HG02943 (cell line): ENCODE measurements around the gene KASH5.
A peak's percentile ranks its signal among the peaks of the same experiment; 100 is the strongest.
"Not testable (repeated sequence)": the region's sequence is repeated elsewhere in the genome, so short reads cannot be mapped to it uniquely, and the experiment has no call there.

Experiments
- ATAC-seq: cut with Tn5 transposase; IDR thresholded peaks from one replicate; pipeline ENCODE4 v1.9.1; 2021; ENCODE audit warnings: mild to moderate bottlenecking, low read depth, moderate library complexity; ENCODE audit not compliant: unreplicated experiment

KASH5 gene

DNA sequence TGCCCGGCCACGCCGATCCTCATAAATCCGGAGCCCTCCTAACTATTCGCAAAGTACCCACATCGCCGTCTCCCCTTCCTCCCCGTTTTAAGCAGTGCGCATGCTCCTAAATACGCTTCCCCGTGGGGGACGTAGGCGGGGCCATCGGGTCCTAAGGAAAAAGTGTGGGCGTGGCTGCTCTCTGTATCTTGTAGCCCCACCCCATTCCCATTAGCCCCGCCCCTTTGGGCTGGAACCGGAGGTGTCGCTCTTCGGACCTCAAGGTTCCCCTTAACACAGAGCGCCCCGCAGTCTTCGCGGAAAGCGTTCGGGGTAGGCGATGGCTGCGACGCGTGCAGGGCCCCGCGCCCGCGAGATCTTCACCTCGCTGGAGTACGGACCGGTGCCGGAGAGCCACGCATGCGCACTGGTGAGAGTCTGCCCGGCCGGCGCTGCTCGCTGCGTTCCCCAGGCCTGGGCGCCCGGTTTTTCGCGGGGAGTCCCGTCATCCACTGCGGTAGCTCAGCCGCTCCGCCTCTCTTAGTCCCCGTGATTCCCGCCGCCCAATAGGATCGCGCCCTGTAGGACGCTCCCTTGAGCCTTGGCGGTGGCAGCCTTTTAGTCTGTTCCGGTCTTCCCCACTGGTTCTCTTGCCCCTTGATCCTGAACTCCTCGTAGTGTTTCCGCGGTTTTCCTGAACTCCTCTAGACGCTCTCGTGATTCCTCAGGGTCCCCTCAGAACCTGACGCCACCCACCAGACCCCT is 65.1 kb downstream of the KASH5 start, which contains the start of gene ALDH16A1:
Gene ALDH16A1, plus strand, starts transcription at position 213 of the 744 bp plus-strand sequence. Its CDS starts 107 bp downstream, at position 320.
- ATAC-seq, result peak; percentile 72

DNA sequence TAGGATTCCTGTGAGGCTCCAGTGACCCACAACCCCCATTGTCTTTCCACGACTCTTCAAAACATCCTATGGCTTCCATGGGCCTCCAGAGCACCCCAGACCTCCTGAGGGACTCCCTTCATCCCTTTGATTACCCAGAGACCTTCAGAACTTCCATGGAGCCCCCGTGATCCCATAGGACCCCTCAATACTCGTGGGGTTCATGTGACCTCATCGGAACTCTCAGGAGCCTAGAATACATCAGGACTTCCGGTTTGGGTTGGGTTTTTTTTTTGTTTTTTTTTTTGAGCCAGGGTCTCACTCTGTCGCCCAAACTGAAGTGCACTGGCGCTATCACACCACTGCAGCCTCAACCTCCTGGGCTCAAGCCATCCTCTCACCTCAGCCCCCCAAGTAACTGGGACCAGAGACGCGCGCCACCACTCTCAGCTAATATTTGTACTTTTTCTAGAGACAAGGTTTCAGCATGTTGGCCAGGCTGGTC is 65.8 kb downstream of the KASH5 start:
- no peak for ATAC-seq

DNA sequence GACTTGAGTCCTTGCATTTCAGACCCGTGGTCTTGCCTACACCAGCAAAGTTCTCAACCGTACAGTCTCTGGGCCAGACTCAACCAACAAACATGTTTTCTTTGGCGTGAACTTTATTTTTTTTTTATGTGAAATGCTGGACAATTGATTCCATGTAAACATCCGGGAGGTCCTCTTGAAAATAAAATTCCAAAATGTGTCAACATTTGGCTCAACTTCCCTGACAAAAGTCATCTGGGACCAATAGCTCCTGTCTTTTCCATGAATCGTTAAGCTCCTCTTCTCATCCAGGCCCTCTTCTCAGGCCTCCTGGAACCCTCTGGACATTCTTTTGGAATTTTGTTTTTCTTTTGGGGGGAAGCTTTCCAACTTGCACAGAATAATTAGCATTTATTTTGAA is 67.7 kb downstream of the KASH5 start:
- no peak for ATAC-seq

DNA sequence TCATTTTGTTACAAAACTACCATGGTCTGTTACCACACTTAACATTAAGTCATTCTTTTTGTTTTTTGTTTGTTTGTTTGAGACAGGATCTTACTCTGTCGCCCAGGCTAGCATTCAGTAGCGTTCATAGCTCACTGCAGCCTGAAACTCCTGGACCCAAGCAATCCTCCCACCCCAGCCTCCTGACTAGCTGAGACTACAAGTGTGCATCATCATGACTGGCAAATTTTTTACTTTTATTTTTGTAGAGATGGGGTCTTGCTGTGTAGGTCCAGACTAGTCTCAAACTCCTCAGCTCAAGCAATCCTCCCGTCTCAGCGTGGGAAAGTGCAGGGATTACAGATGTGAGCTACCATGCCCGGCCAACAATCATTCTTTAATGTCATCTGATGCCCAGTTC is 68.3 kb downstream of the KASH5 start:
- ATAC-seq, result no peak

DNA sequence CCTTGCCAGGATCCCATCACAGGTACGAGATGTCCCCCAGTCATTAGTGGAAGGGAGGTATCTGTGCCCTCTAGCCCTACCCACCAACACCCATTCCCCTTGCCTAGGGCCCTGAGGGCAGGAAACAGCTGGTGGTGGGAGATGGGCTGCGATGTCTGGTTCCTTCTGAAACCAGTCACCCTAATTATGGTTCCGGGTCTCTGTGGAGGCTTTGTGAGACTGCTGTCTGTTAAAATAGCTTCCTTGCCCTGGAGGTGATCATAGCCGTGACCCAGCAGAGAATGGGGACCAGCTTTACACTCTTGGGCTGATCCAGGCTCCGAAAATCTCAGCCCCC is 70.5 kb downstream of the KASH5 start:
- no peak for ATAC-seq

DNA sequence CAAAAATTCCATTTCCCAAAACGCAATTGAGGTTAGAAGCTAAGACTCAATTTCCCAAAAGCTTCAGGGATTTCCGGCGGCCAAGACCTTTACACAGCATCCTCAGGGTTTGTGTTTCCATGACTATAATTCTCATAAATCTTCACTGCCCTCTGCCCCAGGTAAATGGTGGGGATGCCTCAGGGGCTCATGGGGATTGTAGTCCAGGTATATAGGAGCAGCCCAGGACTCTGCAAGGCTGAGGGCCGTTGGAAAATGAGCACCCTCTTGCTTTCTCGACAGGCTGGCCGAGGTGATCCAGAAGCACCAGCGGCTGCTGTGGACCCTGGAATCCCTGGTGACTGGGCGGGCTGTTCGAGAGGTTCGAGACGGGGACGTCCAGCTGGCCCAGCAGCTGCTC is 71.3 kb downstream of the KASH5 start:
- no peak for ATAC-seq

DNA sequence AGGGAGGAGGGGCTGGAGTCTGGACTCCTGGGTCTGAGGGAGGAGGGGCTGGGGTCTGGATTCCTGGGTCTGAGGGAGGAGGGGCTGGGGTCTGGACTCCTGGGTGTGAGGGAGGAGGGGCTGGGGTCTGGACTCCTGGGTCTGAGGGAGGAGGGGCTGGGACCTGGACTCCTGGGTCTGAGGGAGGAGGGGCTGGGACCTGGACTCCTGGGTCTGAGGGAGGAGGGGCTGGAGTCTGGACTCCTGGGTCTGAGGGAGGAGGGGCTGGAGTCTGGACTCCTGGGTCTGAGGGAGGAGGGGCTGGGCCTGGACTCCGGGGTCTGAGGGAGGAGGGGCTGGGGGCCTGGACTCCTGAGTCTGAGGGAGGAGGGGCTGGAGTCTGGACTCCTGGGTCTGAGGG is 73.1 kb downstream of the KASH5 start:
- not testable (repeated sequence) for ATAC-seq

DNA sequence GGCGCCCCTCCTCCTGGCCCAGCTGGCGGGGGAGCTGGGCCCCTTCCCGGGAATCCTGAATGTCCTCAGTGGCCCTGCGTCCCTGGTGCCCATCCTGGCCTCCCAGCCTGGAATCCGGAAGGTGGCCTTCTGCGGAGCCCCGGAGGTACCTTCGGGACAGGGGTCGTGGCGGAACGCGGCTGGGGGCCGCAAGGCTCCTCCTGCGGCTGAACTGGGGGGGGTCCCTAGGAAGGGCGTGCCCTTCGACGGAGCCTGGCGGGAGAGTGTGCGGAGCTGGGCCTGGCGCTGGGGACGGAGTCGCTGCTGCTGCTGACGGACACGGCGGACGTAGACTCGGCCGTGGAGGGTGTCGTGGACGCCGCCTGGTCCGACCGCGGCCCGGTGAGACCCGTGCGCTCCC is 73.6 kb downstream of the KASH5 start:
- ATAC-seq, result no peak

DNA sequence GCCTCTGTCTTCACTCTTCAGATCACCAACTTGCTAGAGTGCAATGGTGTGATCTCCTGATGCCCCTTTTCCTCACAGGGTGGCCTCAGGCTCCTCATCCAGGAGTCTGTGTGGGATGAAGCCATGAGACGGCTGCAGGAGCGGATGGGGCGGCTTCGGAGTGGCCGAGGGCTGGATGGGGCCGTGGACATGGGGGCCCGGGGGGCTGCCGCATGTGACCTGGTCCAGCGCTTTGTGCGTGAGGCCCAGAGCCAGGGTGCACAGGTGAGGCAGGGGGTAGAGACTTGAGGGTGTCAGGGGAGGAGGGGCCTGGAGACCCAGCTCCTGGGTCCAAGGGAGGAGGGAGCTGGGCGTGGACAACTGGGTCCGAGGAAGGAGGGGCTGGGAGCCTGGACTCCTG is 74.4 kb downstream of the KASH5 start:
- ATAC-seq, result no peak

DNA sequence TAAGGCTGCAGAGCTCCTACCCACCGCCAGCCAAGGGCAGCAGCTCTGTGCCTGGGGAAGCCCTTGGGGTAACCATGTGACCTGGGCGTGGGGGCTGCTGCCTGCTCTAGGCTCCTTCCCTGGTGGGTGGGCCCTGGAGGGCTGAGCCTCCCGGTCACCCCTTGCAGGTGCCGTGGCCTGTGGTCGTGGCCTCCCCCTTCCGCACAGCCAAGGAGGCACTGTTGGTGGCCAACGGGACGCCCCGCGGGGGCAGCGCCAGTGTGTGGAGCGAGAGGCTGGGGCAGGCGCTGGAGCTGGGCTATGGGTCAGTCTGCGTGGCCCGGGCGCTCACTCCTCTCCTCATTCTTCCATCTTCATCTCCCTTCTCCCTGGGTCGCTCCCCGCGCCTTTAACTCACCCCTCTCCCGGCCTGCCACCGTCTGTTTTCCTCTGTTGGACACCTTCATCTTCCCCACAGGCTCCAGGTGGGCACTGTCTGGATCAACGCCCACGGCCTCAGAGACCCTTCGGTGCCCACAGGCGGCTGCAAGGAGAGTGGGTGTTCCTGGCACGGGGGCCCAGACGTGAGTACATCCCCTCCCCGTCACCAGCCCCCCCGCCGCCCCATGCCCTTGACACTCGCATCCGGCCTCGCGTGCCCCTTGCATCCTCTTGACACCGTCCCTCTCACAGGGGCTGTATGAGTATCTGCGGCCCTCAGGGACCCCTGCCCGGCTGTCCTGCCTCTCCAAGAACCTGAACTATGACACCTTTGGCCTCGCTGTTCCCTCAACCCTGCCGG is 76.1 kb downstream of the KASH5 start:
- ATAC-seq, result no peak

DNA sequence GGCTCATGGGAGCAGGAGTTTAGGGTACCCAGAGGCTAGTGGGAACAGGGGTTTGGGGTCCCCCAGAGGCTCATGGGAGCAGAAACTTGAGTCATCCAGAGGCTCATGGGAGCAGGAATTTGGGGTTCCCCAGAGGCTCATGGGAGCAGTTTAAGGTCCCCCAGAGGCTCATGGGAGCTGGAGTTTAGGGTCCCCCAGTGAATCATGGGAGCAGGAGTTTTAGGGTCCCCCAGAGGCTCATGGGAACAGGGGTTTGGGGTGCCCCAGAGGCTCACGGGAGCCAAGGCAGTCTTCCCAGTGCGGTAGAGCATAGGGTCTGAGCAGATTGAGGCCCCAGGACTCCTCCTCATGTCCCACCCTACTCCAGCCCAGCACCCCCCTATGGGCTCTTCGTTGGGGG is 77.3 kb downstream of the KASH5 start:
- no peak for ATAC-seq
